GM18520 (cell line): ENCODE measurements around the gene ASAH2.

ENCODE experiments used
- ATAC-seq: cut with Tn5 transposase; IDR thresholded peaks from one replicate; pipeline ENCODE4 v1.9.1; 2021; ENCODE audit not compliant: unreplicated experiment

ASAH2 gene

DNA sequence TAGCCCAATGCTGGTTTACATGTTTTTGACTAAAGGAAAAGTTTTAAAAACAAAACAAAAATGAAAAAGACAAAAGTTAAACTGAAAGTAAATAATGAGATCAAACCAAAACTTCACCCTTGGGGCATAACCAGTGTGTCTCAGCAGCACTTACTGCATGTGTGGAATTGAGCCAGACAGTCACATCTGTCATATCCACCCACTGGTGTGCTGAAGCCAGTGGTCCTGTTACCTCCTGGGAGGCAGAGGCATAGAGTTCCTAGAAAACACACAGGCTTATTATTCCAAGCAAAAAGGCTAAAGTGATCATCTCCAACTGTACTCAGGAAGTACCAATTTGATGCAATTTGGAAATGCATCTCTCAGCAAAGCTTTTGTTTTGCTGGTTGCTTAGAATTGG is 40.4 kb downstream of the ASAH2 start:
- peak; percentile 52 for ATAC-seq
